ENCODE results near the gene ZBTB34.
A peak's percentile ranks its signal among the peaks of the same experiment; 100 is the strongest.

The ZBTB34 gene

GRCh38 chr9:126880226-126880946, 19.9 kb downstream of the ZBTB34 start:
- DNase-seq: no peak

GRCh38 chr9:126880947-126881332, 20.5 kb downstream of the ZBTB34 start:
- DNase-seq: no peak

GRCh38 chr9:126882746-126883145, 22.3 kb downstream of the ZBTB34 start:
- no peak for DNase-seq

GRCh38 chr9:126883636-126884035, 23.2 kb downstream of the ZBTB34 start:
- no peak for DNase-seq

GRCh38 chr9:126885131-126885641, 24.7 kb downstream of the ZBTB34 start:
- no peak for DNase-seq

GRCh38 chr9:126886034-126886822, 25.8 kb downstream of the ZBTB34 start:
- no peak for DNase-seq

- DNase-seq: no peak
Measured at GRCh38 chr9:126886897-126887296, 26.5 kb downstream of the ZBTB34 start.

- no peak for DNase-seq
Measured at GRCh38 chr9:126891676-126892075, 31.2 kb downstream of the ZBTB34 start.

GRCh38 chr9:126893079-126893478, 32.6 kb downstream of the ZBTB34 start:
- no peak for DNase-seq

- no peak for DNase-seq
Measured at GRCh38 chr9:126894052-126894603, 33.7 kb downstream of the ZBTB34 start.

- no peak for DNase-seq
Measured at GRCh38 chr9:126902210-126902609, 41.8 kb downstream of the ZBTB34 start.

GRCh38 chr9:126904586-126904985, 44.1 kb downstream of the ZBTB34 start:
- no peak for DNase-seq

- no peak for DNase-seq
Measured at GRCh38 chr9:126906091-126906490, 45.7 kb downstream of the ZBTB34 start.

- DNase-seq: no peak
Measured at GRCh38 chr9:126907058-126907457, 46.6 kb downstream of the ZBTB34 start.

GRCh38 chr9:126914458-126915280, 54.2 kb downstream of the ZBTB34 start, which contains the start of gene RALGPS1:
TSS of gene RALGPS1 (plus strand) at chr9:126914782. CDS start at chr9:126962290, 47,508 bp downstream.
- peak; percentile 88 for DNase-seq

GRCh38 chr9:126915281-126915816, 54.9 kb downstream of the ZBTB34 start:
- no peak for DNase-seq

GRCh38 chr9:126915846-126916543, 55.6 kb downstream of the ZBTB34 start:
- no peak for DNase-seq

GRCh38 chr9:126916909-126917308, 56.5 kb downstream of the ZBTB34 start:
- no peak for DNase-seq

GRCh38 chr9:126919193-126919592, 58.8 kb downstream of the ZBTB34 start:
- no peak for DNase-seq

- no peak for DNase-seq
Measured at GRCh38 chr9:126925876-126926275, 65.4 kb downstream of the ZBTB34 start.

- no peak for DNase-seq
Measured at GRCh38 chr9:126926364-126926763, 65.9 kb downstream of the ZBTB34 start.

- no peak for DNase-seq
Measured at GRCh38 chr9:126927419-126927818, 67.0 kb downstream of the ZBTB34 start.
